Right lobe of liver (tissue), 4 donors: ENCODE data around the gene CYP26A1.

Experiments used
- POLR2A ChIP-seq: fragments of 450-650 bp; IDR thresholded peaks from one replicate; pipeline ENCODE4 v1.6.1; 2017; ENCODE audit warnings: antibody characterized with exemption, mild to moderate bottlenecking
- TF ChIP-seq, protein P1 (sequence below), 4 donors: fragments of 200-600 bp in 3 of 4; fragments of 450-650 bp in 1 of 4; IDR thresholded peaks; one replicate each; pipeline versions ENCODE4 v1.5.1 to v1.8.0; 2016 to 2022; ENCODE audit warnings: antibody characterized with exemption in 4 of 4, mild to moderate bottlenecking in 2 of 4
- donor health status: DM: no; HTN: no; CAD: no.
- donor health status: DM: no; HTN: no; CAD: no.
- donor health status: DM: no; HTN: yes; CAD: no.

DNA sequence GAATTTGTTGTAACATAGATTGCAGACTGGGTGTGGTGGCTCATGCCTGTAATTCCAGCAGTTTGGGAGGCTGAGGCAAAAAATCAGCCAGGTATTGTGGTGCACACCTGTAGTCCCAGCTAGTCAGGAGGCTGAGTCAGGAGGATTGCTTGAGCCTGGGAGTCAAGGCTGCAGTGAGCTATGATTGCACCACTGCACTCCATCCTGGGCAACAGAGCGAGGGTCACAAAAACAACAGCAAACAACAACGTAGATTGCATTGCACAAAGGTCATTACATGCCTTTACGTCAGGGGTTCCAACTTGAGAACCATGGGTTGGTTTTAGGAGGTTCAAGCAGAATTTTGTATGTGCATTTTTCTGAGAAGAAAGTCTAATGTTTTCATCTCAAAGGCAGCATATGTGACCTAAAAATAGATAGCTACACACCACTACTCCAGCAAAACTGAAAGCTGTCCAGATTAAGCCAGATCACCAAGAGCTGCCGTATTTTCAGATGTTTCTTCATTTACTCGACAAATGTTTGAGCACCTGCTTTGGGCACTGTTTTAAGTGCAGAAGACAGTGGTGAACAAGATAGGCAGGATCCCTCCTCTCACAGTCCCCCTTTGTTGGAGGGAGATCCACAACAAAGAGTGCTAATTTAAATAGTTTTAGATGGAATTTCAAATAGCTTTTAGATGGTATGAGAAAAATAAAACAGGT lies 41.4 kb upstream of the CYP26A1 start:
- TF ChIP-seq, protein P1, sequence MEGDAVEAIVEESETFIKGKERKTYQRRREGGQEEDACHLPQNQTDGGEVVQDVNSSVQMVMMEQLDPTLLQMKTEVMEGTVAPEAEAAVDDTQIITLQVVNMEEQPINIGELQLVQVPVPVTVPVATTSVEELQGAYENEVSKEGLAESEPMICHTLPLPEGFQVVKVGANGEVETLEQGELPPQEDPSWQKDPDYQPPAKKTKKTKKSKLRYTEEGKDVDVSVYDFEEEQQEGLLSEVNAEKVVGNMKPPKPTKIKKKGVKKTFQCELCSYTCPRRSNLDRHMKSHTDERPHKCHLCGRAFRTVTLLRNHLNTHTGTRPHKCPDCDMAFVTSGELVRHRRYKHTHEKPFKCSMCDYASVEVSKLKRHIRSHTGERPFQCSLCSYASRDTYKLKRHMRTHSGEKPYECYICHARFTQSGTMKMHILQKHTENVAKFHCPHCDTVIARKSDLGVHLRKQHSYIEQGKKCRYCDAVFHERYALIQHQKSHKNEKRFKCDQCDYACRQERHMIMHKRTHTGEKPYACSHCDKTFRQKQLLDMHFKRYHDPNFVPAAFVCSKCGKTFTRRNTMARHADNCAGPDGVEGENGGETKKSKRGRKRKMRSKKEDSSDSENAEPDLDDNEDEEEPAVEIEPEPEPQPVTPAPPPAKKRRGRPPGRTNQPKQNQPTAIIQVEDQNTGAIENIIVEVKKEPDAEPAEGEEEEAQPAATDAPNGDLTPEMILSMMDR (IDR thresholded peaks at IDR 0.05) = no peak
- TF ChIP-seq POLR2A = no peak
